HG03060 (cell line): ENCODE results near the gene CAB39.
A peak's percentile ranks its signal among the peaks of the same experiment; 100 is the strongest.

ENCODE experiments used
- ATAC-seq: cut with Tn5 transposase; IDR thresholded peaks from one replicate; pipeline ENCODE4 v1.9.1; 2021; ENCODE audit warnings: low read depth, moderate number of reproducible peaks; ENCODE audit not compliant: unreplicated experiment

CAB39 gene

DNA sequence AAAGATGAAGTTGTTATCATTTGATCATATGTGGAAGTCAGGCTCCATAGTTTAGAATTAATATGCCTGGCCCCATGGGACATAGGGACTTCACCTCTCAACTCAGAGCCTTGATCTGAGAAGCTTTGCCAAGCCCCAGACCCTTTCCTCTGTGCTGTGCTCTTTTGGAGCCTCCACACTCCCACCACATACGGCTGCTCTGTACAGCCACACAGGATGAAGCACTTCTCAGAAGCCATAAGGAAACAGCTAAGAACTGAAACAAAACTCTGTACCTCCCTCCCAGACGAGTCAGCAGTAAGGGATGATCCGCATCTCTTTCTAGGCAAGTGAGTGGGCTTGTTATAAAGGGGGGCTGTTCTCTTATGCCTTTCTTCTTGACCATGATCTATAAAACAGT lies 66.5 kb downstream of the CAB39 start:
- no peak for ATAC-seq

DNA sequence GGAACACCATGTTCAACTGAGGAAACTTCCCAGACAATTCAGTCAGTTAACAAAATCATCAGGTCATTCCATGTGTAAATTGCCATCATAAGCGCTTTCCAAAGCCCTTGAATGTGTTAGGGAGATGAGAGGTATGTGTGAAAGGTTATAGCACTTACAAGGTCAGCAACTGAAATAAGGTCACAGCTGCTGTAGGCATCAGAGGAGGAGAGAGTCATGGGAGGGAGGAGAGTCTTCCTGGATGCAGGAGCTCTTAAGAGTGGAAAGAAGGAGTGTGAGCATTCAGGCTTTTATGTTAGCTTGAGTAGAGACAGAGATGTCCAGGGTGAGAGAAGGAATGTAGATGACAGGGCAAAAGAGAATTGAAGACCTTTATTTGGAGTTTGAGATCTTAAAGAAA lies 67.0 kb downstream of the CAB39 start:
- no peak for ATAC-seq

DNA sequence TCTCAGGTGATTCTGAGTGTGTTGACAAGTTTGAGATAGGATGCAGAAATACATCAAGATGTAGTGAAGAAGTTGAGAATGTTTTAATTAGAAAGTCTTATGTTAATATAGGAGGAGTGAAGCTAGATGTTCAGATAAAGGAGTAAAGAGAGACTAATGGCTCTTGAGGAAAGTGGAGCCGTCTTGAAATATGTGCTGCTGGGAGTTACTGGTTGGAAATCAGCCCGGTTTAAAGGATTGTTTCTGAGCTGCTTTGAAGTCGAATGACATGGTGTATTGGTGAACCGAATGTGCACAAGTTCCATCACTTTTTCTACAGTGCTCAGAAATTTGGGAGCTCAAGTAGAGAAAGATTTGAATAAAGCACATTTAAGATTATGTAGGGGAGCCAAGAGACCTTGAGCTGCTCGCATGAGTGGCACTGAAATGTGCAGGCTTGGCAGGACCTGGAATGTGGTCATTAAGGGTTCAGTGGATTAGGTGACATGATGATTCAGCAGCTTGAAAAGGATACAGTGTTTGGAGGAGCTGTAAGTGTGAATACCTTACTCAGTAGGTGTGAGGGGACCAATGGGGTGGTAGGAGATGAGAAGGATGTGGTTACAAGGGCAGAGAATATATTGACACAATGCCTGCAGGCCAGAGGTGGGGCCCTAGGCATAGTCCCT lies 68.6 kb downstream of the CAB39 start:
- no peak for ATAC-seq

DNA sequence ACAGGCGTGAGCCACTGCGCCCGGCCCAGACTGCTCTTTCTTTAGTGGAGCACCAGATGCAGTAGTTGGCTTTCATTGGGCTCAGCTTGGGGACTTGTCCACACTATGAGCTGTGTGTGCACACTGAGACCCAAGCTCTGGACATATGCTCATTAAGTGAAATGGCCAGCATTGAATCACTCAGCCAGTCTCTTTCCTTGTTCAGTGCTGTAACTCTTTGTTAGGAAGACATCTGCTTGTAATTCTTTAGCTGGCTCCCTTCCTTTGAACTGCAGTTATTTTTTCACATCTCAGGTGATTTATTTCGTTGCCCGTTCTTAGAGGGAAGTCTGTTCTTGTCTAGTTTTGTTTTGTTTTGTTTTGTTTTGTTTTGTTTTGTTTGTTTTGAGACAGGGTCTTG lies 70.5 kb downstream of the CAB39 start:
- no peak for ATAC-seq

DNA sequence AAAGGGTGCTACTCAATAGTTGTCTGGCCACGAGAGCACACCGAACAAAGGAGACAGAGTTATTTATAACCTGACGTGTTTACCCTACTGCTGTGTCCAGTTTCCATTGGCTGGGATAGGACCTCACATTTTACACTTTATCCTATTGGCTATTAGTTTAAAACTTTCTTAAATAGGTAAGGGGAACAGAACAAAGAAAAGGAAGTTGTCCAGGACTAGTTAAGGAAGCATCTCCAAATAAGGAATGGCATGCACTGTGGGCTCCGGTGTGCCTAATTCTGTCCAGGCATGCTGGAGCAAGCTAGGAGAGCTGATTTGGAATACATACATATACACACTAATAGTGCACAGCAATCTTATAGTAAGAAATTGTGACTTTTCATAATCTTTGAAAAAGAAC lies 72.2 kb downstream of the CAB39 start:
- ATAC-seq, result no peak

GRCh38 chr2:230785346-230785745 lies 72.7 kb downstream of the CAB39 start:
- no peak for ATAC-seq

GRCh38 chr2:230787101-230787500 lies 74.5 kb downstream of the CAB39 start:
- no peak for ATAC-seq

- no peak for ATAC-seq
Observed at GRCh38 chr2:230788554-230789175, 76.0 kb downstream of the CAB39 start.

GRCh38 chr2:230790981-230791380 lies 78.3 kb downstream of the CAB39 start:
- ATAC-seq, result no peak

GRCh38 chr2:230793572-230794359 lies 81.1 kb downstream of the CAB39 start:
- ATAC-seq, result peak; percentile 58

DNA sequence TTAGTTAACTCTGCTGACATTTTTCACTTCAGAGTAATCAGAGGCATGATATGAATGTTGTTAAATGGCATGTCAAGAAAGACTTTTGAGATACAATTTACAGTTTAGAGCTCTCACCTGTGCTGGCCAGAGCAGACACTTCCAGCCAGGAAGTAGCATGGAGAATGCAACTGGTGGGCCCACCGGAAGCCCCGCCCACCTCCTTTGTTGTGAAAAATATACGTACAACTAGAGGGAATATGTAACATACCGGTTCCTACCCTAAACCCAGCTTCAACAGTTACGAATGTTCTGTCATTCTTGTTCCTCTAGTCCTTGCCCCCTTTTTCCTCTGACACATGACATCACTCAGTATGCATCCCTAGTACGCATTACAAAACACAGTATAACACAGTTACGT lies 81.9 kb downstream of the CAB39 start:
- no peak for ATAC-seq

- ATAC-seq, result no peak
Observed at GRCh38 chr2:230795856-230796255, 83.2 kb downstream of the CAB39 start.

DNA sequence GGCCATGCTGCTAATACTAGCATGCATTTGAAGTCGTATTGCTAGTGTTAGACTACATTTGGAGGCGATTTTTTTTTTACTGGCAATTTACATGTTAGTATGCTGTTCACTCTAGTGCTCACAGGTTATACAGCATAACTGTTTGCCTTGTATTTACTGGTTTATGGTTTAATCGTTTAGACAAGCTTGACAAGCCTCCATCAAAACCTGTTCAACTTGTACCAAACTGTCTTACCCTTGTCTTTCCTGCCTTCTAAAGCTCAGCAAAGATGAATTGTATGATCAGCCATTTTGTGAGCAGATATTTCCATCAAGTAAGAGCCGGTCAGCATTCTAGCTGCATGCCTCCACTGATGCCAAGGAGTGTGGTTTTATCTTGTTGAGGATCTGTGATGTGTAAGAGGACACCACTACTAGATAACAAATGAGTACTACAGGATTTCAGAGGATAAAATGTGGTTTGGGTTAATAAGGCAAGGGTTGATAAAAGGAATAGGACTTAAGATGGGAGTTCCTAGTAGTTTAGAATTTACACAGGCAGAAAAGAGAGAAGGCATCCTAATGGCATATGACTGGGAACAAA lies 83.7 kb downstream of the CAB39 start:
- ATAC-seq, result no peak

DNA sequence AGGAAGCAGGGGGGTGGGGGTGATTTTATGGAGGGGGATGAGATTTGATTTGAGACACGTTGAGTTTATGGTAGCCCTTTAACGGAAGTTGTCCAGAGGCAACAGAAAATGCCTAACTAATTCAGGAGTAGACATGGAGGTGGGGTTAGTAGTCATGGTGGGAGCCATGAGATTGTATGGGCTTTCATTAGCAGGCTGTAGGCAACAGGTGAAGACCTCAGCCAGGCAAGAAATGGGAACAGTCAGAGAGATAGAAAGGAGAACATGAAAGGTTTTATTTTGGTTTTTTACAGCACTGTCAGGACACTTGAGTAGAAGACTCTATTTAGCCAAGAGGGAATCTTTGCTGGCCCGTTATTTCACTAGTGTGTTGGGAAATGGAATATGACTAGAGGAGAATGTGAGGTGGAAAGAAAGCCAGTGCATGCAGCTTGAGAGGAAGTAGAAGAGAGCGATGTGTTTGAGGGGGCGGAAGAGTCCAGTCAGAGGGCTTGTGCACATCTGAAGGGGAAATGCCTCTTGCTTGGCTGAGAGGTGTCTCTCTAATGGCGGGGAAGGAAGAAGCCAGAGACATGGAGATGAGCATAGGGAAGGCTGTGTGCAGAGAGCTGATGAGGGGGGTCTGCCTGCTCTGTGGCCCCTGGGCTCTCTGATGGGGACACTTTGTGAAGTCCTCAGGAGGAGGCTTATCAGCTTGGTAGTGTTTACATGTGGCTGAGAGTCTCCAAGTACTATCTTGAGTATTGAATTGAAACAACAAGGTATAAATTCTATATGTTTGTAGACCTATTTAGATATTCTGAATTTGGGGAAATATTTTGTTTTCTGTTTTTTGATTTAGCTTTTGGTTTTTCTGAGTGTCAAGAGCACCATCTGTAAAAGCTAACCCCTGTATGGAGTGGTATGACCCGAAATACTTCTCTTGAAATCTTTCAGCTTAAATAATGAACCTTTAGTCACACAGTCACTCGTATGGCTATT lies 85.2 kb downstream of the CAB39 start:
- ATAC-seq, result no peak

DNA sequence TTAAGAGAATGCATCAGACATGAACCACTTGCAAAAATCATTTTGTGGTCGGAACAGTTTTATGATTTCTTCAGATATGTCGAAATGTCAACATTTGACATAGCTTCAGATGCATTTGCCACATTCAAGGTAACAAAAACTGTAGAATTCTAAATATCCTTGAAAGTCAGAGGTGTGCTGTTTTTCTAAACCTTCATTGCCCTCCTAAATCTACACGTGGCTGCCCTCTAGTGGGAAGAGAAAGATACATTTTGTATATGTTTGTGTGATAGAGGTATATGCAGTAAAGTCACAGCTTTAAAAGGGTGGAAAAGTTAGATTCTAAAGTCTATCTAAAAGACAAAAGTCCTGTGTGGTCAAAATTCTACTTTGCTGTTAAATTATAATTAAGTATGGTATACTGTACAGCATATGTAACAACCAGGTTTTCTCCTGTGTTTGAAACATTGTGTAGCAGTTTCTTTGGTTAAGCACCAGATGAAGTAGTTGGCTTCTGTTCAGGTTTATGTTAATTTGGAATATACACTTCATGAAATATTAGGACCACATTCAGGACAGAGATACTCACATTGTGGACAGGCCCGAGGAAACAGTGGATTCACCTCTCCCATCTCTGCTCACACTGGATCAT lies 86.2 kb downstream of the CAB39 start:
- ATAC-seq, result no peak

- no peak for ATAC-seq
Observed at GRCh38 chr2:230805353-230806017, 92.8 kb downstream of the CAB39 start.

DNA sequence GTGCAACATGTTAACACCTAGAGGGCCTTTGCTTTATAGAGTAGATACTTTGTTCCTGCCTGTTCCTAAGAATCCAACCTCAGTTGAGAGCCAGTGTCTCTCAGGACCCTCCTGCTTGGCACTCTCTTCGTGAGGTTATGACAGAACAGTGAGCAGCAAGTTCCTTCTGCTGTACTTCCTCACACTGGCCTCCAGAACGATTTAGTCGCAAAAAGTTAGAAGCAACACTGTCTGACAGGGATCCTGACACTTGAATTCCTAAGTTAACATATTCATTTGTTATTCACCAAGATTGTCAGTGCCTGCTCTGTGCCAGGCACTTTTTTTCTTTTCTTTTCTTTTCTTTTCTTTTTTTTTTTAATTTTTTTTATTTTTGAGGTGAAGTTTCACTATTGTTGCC lies 95.1 kb downstream of the CAB39 start:
- no peak for ATAC-seq

GRCh38 chr2:230809015-230809414 lies 96.4 kb downstream of the CAB39 start:
- no peak for ATAC-seq

GRCh38 chr2:230809677-230810251 lies 97.1 kb downstream of the CAB39 start:
- no peak for ATAC-seq
